ENCODE measurements around the gene FARP1. TPM values are rescaled to one million over a fixed set of nuclear protein-coding genes. Genes with fewer than 3 reads are reported as not detected.
"Not testable (repeated sequence)": the region's sequence is repeated elsewhere in the genome, so short reads cannot be mapped to it uniquely, and the experiment has no call there.

FARP1 gene
- total RNA-seq, 4 donors from 2014 or later: 13.1 to 71.2 (median 46.6) TPM

DNA sequence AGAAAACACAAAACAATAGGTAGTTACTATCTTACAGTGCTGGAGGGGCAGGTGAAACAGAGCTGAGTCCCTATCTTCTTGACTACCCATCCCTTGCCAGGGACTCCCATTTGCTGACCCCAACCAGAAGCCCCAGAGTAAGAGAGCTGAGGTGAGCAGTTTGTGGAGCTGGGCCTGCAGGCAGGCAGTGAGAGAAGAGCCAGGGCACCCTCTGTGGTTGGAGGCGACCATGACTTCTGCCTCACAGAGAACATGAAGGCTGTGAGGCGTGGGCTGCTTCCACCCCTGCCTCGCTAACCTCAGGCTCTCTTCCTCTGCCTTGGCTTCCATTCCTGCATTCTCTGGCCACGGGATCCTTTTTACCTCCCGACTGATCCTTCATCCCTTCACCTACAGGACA lies 81.7 kb downstream of the FARP1 start:
- peak overlapping the region; percentile 30 to 69 for H3K27ac ChIP-seq

DNA sequence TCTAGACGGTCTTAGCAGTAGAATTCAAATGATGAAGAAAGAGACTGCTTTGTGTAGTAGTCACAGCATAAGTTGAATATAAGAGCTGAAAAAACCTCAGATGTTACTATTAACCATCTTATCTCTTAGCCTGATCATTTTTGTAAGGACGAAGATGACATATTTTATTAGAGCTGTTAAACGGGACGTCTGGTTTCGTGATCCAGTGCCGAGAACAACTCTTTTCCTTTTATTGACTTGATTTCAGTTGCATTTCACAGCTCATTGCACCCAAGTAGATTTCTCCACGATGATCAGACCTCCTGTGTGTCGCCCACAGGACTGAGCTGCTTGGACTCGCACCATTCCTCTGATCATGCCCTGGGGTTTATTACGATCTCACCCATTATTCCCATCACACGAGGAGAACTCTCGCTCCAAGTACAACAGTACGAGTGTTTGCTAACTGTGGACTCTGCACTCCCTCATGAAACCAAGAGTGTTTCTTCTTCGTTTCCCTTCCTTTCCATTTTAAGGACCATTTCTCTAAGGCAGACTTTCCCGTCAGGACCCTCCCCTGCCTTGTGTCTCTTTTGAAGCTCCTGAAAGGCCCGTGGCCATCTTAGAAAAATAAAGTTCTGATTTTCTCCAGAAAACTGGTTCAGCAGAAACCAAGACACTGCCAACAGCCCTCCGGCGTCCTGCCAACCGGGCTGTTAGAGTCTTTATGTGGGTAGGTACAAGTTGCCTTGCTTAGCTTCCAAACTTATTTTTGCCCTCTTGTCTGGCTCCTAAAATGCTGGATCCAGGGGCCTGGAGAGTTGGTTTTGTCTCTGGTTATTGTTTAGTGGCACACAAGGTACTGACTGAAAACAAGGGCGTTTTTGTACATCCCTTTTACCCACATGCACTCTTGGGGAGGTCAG lies 82.4 kb downstream of the FARP1 start:
- TF ChIP-seq POLR2A (IDR thresholded peaks at IDR 0.05) (no peak), CTCF (IDR thresholded peaks at IDR 0.05) (no peak)
- H3K4me1 ChIP-seq: no peaks in the 10 kb centered on the region

More for the DNA sequence above, 81.7 kb downstream of the FARP1 start:
- no peaks in the 10 kb centered on the region for H3K4me1 ChIP-seq
- DNase-seq: no peak
- H3K4me3 ChIP-seq: no peak overlapping the region
- no peaks in the 10 kb centered on the region for H3K9me3 ChIP-seq
- no peaks in the 10 kb centered on the region for H3K27me3 ChIP-seq
- no peaks in the 10 kb centered on the region for H3K36me3 ChIP-seq
- TF ChIP-seq POLR2A (IDR thresholded peaks at IDR 0.05) (no peak), CTCF (IDR thresholded peaks at IDR 0.05) (no peak)
- intact Hi-C loops (cut with DNase I; ENCODE audit: low total_unique reads): no loop called here

GRCh38 chr13:98226496-98226895 lies 83.6 kb downstream of the FARP1 start:
- intact Hi-C loops (cut with DNase I; ENCODE audit: low total_unique reads): no loop called here
- H3K27ac ChIP-seq: peak overlapping the region; percentile 30 to 69
- H3K4me1 ChIP-seq: no peaks in the 10 kb centered on the region
- no peak overlapping the region for H3K4me3 ChIP-seq
- H3K27me3 ChIP-seq: no peaks in the 10 kb centered on the region
- no peaks in the 10 kb centered on the region for H3K36me3 ChIP-seq
- DNase-seq: no peak
- H3K9me3 ChIP-seq: no peaks in the 10 kb centered on the region
- TF ChIP-seq CTCF (IDR thresholded peaks at IDR 0.05) (no peak), POLR2A (IDR thresholded peaks at IDR 0.05) (no peak)

More for the DNA sequence above, 82.4 kb downstream of the FARP1 start:
- H3K4me3 ChIP-seq: no peak overlapping the region
- DNase-seq: no peak
- intact Hi-C loops (cut with DNase I; ENCODE audit: low total_unique reads): no loop called here
- H3K36me3 ChIP-seq: no peaks in the 10 kb centered on the region
- peak overlapping the region; percentile 30 to 69 for H3K27ac ChIP-seq
- H3K9me3 ChIP-seq: no peaks in the 10 kb centered on the region
- H3K27me3 ChIP-seq: no peaks in the 10 kb centered on the region

DNA sequence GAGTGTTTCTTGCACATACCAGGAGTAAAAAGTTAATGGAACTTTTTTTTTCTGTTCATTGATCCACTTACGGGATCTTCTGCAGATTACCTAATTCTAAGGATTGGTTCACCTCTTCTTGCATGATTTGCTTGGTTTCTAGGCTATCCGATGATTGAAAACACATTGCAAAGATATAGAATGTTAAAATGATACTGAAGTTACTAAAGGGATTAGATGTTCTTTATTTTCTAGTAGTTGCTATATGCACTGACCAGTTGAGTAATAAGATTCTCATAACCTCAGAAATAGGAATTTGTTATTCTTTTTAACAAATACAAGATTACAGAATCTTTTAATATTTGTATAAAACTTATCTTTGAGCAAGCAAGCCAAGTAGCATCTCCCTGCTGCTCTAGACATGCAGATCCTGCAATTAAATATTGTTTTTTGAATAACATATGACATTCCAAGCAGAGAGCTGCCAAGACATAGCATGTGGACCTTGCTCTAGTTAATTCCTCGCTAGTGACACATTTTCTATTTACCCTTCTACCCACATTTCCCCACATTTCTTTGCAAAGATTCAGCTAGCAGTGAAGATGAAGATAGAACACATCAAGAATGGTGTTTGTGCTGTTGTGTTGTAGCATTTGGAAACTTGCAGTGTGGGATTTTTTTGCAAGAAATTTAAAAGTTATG lies 85.9 kb downstream of the FARP1 start:
- no peak for TF ChIP-seq POLR2A (IDR thresholded peaks at IDR 0.05)
- TF ChIP-seq CTCF (IDR thresholded peaks at IDR 0.05): no peak

GRCh38 chr13:98230762-98231161 lies 87.9 kb downstream of the FARP1 start:
- H3K27ac ChIP-seq; intact Hi-C loops (cut with DNase I; ENCODE audit: low total_unique reads); H3K4me1 ChIP-seq; H3K27me3 ChIP-seq; H3K9me3 ChIP-seq; H3K36me3 ChIP-seq; H3K4me3 ChIP-seq; DNase-seq: not testable (repeated sequence)

More for the DNA sequence above, 85.9 kb downstream of the FARP1 start:
- H3K9me3 ChIP-seq: no peaks in the 10 kb centered on the region
- DNase-seq: no peak
- H3K27me3 ChIP-seq: no peaks in the 10 kb centered on the region
- no peaks in the 10 kb centered on the region for H3K4me1 ChIP-seq
- no peak overlapping the region for H3K4me3 ChIP-seq
- intact Hi-C loops (cut with DNase I; ENCODE audit: low total_unique reads): no loop called here
- H3K27ac ChIP-seq: no peak overlapping the region
- no peaks in the 10 kb centered on the region for H3K36me3 ChIP-seq
